GM21447 (cell line): ENCODE data around the gene NAV1.
"Not testable (repeated sequence)": the region's sequence is repeated elsewhere in the genome, so short reads cannot be mapped to it uniquely, and the experiment has no call there.

Source experiments
- ATAC-seq: cut with Tn5 transposase; IDR thresholded peaks from one replicate; pipeline ENCODE4 v1.9.1; 2021; ENCODE audit not compliant: unreplicated experiment

Gene NAV1

GRCh38 chr1:201538612-201539551 is at the start of gene NAV1:
NAV1 (plus strand) TSS chr1:201539127; CDS start chr1:201622885, 83,758 bp downstream.
- no peak for ATAC-seq

- ATAC-seq: no peak
These were observed 49.2 kb upstream of the NAV1 start for GRCh38 chr1:201489643-201490261.

- no peak for ATAC-seq
These were observed 48.2 kb upstream of the NAV1 start for GRCh38 chr1:201490708-201491131.

- no peak for ATAC-seq
These were observed 46.9 kb upstream of the NAV1 start for GRCh38 chr1:201491896-201492511.

GRCh38 chr1:201493026-201493656 is 45.8 kb upstream of the NAV1 start:
- not testable (repeated sequence) for ATAC-seq

DNA sequence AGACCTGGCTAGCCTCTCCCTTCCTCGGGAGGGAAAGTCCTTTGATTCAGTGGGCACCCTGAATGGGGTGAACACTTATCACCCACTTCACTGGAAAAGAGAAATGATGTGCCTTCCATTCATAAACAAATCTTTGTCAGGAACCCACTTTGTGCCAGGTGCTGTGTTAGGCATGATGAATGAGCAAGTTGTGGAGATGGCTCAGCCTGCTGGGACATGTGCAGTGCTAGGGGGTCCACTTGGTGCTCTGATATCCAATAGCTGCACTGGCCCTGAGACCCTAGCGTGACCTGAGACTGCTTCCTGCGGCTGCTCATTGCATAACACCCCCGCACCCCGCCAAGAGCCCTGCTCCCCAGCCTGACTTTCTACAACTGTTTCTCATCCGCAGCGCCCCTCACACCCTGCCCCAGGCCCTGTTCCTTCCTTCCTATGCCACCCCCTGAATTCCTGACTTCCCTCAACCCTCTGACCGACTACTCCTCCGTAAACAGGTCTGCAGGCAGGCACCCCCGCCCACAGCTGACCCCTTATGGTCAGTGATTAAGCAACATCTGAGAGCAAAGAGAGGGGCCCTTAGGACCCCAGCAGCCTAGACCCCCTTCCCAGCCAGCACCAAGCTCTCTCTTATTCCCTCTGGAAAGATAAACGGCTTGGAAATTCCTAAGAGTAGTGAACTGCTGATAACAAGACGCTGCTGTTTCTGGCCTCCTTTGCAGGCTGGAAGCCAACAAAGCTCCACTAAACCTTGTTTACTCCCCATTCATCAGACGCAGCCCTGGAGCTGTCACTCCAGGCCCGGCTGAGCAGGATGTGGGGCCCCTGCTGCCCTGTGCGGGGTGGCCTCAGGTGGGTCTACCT is 44.9 kb upstream of the NAV1 start:
- ATAC-seq: no peak

DNA sequence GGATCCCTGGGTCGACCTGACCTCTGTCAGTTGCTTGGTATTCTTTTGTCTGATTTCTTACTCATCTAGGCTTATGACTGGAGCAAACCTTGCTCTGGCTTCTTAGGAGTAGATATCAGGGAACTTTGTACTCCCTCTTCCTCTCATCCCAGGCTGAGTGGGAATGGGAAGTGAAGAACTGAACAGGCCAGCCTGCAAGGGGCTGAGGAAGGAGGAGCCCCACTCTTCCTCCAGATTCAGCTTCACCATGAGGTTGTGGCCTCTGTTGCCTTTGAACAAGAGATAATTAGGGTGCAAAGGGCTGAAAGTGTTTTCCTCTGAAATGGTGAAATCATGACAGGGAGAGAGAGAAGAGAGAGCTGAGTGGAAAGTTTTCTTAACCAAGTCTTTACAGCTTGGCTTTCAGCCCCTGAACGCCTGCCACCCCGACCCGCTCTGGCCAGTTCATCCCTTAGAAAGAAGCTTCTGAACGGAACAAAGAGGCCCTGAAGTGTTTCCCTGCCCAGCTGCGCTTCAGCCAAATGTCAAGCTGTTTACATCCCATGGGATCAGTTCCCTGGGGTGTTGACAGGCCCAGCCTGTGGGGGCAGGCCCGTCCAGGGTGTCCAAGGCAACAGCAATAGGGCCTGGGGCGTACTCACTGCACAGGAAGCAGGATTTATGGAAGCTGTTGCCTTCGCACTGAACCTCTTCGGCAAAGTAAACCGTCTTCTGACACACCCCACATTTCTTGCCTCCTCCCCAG is 43.2 kb upstream of the NAV1 start:
- ATAC-seq: no peak

GRCh38 chr1:201496296-201496690 is 42.6 kb upstream of the NAV1 start:
- ATAC-seq: no peak

DNA sequence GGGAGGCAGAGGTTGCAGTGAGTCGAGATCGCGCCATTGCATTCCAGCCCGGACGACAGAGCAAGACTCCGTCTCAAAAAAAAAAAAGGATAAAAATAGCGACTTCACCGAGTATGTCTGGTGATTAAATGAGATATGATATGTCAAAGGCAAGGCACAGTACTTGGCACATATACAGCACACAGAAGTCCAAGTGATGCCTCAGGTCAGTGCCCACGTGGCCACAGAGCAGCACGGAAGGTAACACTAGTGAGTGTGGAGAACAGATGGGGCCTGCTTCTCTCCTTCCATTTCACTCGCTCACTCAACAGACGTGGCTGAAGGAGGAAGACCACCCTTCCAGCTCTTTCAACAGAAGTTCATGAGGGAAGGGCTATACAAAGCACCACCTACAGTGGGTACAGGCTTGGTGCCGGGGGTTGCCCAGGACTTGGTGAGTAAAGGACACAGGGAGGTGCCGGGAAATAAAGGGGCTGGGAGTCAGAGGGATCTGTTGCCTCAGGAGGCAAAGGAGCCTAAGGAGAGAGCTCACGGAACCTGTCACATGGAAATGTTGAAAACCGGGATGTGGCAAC is 40.9 kb upstream of the NAV1 start:
- ATAC-seq: no peak

DNA sequence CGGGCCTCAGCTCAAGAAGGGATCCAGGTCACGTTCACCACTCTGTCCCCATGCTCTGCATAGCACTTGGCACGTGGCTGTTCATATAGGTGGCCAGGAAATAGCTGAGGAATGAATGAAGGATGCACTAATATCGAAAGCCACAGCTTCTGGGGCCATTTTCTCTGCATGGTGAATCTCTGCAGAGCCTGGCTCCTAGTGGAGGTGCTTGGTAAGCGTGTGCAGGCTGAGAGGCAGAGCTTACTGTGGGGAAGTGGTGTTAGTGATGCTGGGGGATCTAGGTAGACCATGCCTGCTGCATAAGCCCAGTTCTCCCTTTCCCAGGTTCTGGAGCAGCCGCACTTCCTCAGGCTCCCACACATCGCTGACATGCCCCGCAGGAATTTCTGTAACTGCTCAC is 40.3 kb upstream of the NAV1 start:
- no peak for ATAC-seq

- no peak for ATAC-seq
These were observed 39.7 kb upstream of the NAV1 start for GRCh38 chr1:201499191-201499590.

GRCh38 chr1:201499795-201500669 is 38.9 kb upstream of the NAV1 start:
- ATAC-seq: no peak

GRCh38 chr1:201500670-201501120 is 38.2 kb upstream of the NAV1 start:
- no peak for ATAC-seq

DNA sequence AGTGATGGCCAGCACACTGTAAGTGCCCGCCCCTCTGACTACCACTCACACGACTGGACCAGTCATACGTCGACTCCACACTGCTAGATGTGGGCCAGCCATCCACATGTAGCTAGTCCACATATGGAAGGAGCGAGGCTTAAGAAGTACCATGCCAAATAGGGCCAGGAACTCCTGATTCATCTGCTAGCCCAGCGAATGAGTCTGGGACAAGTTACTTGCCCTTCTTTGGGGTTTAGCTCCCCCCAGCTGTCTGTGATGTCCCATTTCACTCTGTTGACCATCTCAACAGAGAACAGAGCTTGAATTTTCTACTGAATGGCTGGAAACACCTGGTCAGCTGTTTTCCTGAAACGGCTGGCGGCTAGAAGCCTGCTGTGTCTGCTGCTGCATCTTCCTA is 37.8 kb upstream of the NAV1 start:
- ATAC-seq: no peak

GRCh38 chr1:201501812-201502510 is 37.0 kb upstream of the NAV1 start:
- no peak for ATAC-seq

- ATAC-seq: no peak
These were observed 36.4 kb upstream of the NAV1 start for GRCh38 chr1:201502511-201502857.

GRCh38 chr1:201503397-201504176 is 35.3 kb upstream of the NAV1 start:
- ATAC-seq: no peak
